Activated CD4-positive, alpha-beta T cell treated with anti-CD3 and anti-CD28 coated beads, Interleukin-2, Interleukin-6, amounts not matched to agents 100 ng/mL and 50 ng/mL, durations not matched to agents 16 hours and 8 hours (primary cell): ENCODE measurements around the gene DDX47.

Experiments used
- DNase-seq: peaks from one replicate; pipeline ENCODE4 v3.0.0-alpha.2; 2020

The DDX47 gene

DNA sequence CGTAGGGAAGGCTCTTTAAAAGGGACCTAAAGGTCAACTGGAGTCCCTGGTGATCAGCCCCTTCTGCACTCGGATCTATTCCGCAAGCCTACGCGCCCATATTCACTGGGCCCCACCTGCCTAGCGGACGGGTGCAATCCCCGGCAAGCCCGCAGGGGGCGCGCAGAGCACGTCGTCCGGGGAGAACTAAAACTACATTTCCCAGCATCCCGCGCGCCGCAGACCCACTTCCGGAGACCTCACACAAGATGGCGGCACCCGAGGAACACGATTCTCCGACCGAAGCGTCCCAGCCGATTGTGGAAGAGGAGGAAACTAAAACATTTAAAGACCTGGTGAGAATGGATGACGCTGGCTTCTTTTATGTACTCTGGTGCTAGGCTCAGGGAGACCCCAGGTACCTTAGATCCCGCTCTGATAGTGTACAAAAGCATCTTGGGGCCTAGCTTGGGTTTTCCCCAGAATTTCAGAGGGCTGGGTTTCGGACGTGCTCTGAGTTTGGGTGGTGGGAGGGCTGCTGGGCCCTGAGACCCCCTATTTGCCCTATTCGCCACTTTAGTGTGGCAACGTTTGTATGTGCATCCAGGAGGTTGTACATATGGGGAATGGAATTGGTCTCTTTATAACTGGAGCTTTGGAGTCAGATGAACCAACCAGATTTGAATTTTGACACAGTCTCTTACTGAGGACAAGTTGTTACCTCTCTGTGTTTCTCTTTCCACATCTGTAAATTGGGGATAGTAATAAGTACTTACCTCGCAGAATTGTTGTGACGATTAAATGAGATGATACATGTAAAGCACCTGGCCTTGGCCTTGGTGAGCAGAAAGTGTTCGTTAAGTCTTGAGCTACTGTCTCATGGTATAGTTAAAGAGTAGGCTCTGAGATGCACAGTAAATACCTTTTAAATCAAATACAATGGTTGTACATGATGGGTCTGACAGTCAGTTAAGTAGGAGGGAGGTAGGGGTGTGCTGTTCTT lies at the start of gene DDX47:
DDX47 (plus strand) TSS at position 227 of the 982 bp plus-strand sequence; CDS start at position 249, 22 bp downstream.
- DNase-seq, result peak; percentile 98

DNA sequence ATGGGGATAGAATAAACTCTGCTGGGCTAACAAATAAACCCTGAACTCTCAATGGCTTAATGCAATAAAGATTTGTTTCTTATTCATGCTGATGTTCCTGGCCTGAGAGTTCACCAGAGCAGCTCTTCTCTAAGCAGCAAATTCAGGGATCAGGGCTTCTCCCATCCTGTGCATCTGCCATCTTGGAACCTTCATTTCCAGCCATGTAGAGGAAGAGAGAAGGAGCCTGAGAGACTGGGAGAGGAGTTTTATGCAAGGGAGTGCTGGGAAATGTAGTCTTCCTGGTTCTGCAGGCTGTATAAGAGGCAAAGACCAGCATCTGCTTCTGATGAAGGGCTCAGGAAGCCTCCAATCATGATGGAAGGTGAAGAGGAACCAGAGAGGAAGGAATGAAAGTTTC lies 48.3 kb upstream of the DDX47 start:
- no peak for DNase-seq

DNA sequence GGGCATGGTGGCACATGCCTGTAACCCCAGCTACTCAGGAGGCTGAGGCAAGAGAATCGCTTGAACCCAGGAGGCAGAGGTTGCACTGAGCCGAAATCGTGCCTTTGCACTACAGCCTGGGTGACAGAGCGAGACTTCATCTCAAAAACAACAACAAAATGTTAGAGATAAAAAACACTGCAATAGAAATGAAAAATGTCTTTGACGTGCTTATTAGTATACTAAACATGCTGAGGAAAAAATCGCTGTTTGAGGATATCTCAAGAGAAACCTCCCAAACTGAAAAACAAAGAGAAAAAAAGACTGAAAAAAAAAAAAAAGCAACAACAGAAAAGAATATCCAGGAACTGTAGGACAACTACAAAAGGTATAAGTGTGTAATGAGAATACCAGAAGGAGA lies 42.9 kb upstream of the DDX47 start:
- no peak for DNase-seq

DNA sequence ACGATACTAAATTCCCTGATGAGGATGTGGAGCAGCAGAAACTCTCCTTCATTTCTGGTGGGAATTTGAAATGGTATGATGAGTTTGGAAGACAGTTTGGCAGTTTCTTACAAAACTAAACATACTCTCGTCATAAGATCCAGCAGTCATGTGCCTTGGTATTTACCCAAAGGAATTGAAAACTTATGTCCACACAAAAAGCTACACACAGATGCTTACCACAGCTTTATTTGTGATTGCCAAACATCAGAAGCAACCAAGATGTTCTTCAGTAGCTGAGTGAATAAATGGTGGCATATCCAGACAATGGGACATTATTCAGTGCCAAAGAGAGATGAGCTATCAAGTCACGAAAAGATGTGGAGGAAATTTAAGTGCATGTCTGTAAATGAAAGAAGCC lies 38.4 kb upstream of the DDX47 start:
- DNase-seq, result no peak

DNA sequence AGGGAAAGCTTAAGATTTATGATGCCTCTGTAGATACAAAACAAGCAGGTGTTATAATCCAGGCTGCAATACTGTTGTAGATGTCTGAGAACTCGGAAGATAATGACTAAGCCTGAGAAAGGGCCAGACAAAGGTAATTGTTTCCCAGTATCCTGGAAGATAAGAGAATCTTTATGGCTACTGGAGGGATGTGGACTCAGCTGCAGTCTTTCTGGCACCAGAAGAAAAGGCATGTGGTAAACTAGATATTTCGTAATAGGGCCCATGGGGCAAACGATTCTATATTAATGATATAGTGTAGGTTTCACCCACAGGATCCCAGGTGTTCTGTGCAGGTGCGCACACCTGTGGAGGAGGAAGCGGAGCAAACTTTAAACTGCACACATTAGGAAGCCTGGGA lies 36.9 kb upstream of the DDX47 start:
- DNase-seq, result no peak

DNA sequence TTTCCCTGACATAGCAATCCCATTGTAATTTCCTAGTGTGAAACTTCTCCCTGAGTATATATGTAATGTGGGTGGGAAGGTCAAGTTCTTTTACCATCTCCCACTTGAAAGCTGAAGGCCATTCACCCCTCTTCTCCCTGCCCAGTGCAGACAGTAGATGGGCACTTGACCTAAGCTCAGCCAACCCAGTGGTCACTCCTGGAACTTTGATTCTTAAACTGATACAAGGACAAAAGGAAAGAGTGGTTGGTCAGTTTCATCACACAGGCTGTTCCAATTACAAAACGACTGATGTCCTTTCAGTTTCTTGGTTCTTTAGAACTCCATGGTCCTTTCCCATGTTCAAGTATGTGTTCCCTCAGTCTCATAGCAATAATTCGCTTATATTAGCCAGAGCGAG lies 36.1 kb upstream of the DDX47 start:
- DNase-seq, result no peak

DNA sequence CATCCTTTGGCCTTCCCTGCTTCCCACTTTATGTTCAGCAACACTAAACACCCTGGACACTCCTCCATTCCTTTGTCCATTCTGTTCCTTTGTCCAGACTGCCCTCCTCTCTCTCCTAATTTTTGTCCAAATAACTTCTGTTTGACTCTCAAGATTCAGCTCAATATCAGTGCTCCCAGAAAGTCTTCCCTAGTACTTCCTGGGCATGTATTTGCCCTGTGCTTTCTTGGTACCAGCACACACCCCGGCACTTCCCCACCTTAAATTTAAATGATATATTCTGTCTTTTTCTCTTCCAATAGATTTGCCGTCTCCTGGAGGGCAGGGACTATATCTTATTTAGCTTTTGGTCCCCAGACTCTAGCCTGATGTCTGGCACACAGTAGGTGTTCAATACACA lies 34.1 kb upstream of the DDX47 start:
- DNase-seq, result no peak

DNA sequence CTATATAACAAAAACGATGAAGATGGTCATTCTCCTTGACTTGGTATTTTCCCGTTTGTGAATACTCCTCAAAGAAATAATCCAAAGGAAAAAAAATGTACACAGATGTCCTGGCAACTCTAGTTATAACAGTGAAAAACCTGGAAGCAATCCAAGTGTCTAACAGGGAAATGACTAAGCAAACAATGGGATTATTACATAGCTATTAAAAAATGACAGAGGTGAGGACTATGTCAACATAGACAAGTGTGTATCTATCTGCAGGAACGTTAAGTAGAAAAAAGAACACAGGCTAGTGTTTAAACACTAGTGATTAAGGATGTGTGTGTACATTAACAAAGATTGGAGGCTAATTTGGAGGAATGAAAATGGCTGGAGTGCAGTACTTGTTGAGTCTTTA lies 33.6 kb upstream of the DDX47 start:
- DNase-seq, result no peak

DNA sequence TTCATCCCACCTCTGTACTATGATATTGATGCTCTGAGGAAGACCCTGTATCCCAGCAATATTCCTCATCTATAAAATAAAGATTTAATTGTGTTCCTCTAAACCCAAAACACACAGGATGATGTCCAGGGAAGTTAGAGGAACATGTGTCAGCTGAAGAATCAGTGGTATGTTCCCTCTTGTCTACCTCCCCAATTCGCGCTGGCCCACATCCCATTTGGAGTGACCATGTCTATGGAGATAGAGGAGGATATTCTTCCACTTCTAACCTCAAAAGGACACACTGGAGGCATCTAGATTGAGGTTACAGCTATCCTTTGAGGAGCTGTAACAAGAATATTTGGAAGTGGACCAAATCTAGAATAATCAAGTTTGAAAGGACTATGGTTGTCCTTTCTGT lies 29.0 kb upstream of the DDX47 start:
- no peak for DNase-seq

DNA sequence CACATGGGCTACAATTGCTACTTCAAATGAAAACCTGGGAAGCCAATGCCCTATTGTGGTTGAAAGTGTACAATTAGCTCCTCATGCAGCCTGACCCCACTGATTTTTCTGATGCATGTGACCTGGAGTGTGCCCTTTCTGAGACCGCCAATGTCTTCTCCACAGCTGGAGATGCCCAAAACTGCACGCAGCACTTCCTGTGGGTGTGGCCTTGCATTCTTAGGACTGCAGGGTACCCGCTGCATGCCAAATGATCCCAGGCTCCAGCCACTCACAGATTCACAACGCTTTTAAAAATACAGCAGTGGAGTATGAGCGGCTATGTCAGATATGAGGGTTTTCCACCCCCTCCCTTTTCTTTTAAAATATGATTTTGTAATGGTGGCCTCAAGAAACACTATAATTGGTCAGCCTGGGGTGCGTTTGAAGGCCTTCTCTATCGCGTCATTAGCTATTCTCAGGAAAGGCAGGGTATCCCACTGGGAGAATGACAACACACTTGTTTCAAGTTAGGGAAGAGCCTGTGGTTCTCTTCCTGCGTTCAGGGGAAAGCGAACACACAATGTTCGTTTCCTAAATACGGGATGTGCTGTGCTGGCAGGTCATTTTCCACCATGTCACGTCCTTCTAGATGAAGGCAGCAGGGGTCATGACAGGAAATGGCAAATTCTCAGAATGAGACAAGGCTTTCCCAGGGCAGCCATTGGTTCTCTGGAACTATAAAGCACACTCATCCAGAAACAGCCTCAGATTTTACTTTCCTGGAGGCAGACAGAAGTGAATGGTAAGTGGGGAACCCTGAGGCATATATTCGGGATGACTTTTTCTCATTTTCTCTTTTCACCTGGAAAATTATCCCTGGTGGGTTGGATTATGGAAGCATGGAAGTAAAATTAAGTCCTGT lies 28.0 kb upstream of the DDX47 start, which contains the start of gene APOLD1:
APOLD1 (plus strand) TSS at position 749 of the 904 bp plus-strand sequence; CDS start at position 782, 33 bp downstream.
- DNase-seq, result peak; percentile 56

DNA sequence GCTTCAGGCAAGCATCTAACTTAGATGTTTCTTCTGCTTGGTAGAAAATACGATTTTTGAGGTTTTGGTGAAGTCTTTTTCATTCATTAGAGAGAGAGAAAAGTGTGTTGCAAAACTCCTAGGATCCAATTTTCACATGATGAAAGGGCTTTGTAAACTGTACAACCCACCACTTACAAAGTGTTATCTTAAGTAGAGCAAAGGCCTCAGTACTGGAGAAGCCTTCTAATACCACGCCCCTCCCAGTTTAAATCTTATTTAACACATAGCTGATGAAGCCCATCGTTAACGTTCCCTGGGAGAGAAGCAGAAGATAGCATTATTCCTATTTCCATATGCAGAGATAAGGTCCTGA lies 26.8 kb upstream of the DDX47 start:
- DNase-seq, result no peak

DNA sequence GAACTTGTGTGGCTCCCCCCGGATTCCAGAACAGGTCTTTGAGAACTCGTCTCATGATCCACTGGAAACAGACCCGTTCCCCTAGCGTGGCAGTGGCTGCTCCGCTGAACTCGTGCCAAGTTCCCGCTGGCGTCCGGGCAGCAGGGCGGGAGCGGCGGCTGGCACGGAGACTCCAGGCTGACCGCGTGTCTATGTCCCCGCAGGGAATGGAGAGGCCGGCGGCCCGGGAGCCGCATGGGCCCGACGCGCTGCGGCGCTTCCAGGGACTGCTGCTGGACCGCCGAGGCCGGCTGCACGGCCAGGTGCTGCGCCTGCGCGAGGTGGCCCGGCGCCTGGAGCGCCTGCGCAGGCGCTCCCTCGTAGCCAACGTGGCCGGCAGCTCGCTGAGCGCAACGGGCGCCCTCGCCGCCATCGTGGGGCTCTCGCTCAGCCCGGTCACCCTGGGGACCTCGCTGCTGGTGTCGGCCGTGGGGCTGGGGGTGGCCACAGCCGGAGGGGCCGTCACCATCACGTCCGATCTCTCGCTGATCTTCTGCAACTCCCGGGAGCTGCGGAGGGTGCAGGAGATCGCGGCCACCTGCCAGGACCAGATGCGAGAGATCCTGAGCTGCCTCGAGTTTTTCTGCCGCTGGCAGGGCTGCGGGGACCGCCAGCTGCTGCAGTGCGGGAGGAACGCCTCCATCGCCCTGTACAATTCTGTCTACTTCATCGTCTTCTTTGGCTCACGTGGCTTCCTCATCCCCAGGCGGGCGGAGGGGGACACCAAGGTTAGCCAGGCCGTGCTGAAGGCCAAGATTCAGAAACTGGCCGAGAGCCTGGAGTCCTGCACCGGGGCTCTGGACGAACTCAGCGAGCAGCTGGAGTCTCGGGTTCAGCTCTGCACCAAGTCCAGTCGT lies 26.2 kb upstream of the DDX47 start:
- DNase-seq, result peak; percentile 83

DNA sequence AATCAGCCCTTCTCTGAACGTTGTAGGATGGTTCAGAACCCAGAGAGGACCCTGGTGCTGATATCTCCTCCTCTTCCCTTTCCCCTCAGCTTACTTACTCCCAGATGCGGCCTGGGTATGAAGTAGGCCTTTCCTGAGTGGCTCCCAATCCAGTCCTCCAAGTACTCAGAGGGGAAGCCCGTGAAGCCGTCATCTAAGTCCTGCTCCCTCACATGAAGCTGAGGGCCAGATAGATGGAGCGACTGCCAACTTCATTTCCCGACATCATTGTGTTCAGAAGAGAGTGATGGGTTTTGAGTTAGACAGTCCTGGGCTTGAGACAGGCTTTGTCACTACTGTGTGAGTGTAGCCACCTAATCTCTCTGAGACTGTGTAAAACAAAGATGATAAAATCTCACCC lies 25.0 kb upstream of the DDX47 start:
- peak; percentile 8 for DNase-seq

DNA sequence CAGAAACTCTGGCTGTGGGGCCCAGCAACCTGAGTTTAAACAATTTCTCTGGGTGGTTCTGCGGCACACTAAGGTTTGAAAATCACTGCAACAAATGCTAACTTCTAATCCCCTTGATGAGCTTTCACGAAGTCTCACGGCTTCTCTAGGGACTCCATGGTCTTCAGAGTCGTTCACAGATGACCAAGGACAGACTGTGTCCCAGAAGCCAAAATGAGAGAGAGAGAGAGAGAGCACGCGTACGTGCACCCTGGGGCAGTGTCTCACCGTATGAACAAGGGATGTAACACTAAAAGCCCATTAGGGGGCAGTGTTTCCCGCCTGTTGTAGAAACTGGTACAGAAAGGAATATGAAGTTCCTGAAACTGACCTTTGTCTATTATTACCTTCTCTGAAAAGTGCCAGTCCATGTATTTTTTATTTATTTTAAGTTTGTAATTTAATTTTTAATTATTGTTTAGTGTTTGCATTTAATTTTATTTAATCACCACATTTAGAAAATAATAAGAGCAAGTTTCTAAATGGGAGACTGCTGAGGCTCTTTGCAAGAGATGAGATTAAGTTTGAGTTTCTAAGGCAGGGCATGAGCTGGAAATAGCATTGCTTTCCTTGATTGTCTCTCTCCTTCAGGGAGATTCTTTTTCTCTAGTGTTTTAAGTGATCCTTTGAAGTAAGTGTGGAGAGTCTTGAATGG lies 24.3 kb upstream of the DDX47 start:
- peak; percentile 84 for DNase-seq

DNA sequence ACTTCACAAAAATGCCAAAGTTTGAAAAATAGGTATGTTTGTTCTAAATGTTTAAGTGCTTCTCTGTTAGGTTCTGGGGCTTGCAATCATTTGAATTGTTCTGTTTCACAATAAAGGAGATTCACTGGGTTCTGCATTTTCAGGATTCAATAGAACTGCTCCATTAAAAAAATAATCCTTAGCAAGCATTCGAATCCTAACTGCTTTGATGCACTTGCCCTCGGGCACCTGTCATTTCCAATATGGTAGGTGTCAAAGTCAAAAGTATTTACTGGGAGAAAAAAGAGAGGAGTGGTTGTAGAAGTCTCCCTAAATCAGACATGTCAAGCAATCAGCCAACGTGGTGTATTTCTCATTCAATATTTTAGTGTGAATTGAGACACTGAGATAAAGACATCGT lies 22.2 kb upstream of the DDX47 start:
- no peak for DNase-seq

DNA sequence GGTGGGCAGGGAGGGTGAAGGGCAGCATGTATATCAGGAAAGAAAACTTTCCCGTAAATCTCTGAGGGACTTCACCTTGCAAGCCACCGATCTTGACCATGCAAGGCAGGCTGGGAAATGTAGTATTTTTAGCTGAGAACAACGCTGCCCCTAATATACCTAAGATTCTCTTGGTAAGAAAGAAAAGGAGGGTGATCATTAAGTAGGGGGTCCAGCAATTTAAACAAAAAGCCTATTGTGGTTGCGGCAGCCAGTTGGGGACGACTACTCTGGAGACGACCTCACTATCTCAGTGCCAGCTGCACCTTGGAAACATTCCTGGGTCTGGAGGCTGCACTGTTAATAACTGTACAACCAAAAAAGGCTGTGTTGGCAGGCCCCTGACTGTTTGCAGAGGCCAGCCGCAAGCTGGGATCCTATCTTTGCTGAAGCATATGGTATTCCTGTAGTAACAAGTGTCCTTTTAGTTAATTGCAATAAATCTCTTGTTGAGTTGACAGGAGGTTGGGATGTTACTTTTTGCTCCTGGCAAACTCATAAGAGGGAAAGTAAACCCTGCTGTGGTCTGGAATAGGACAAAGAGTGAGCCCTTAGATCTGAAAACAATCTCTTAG lies 21.3 kb upstream of the DDX47 start:
- DNase-seq, result no peak

DNA sequence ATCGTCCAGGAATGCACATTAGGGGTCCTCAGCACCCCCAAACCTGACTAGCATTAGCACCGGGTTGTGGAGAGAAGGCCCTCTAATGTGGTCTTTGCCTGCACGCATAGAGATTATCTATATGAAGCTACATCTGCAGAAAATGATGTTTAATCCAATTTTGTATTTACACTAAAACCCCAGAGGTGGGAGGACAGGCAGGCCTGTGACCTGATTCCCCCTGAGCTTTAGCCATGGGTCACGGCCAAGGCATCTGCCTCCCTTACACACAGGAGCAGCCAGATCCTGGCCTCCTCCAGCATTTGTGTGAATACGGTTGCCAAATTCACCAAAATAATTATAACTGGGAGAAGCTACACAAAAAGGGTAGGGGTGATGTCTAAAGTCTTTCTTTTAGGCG lies 20.7 kb upstream of the DDX47 start:
- no peak for DNase-seq

DNA sequence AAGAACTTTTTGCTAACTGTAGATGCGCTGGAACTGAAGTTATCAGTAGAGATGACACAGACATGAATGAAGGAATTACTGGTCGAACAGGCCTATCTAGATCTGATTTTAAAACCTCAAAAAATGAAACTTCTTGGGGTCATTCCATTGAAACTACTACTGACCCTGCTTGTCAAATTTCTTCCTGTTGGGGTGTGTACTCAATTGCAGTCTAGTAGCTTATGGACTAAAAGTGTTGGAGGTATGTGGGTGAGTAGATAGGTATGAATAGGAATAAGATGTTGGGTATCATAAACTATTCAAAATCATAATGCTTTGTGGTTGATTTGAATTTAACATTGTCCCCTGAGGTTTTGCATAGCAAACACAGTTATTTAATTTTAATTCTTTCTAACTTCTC lies 18.5 kb upstream of the DDX47 start:
- no peak for DNase-seq

DNA sequence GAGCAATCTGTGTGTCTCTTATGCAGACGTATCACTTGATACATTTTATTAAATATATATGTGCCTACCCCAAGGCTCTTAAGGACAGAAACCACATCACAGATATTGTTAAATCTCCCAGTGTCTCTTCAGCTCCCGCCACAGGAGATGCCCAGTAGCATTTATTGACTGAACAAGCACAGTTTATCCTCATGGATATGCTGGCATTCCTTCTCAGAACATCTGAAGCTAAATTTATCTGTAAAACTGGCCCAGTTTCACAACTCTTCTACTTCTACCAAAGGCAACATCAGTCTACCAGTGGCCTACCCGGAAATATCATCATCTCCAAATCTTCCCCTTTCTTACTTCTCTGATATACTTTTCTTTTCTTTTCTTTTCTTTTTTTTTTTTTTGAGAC lies 17.0 kb upstream of the DDX47 start:
- no peak for DNase-seq

DNA sequence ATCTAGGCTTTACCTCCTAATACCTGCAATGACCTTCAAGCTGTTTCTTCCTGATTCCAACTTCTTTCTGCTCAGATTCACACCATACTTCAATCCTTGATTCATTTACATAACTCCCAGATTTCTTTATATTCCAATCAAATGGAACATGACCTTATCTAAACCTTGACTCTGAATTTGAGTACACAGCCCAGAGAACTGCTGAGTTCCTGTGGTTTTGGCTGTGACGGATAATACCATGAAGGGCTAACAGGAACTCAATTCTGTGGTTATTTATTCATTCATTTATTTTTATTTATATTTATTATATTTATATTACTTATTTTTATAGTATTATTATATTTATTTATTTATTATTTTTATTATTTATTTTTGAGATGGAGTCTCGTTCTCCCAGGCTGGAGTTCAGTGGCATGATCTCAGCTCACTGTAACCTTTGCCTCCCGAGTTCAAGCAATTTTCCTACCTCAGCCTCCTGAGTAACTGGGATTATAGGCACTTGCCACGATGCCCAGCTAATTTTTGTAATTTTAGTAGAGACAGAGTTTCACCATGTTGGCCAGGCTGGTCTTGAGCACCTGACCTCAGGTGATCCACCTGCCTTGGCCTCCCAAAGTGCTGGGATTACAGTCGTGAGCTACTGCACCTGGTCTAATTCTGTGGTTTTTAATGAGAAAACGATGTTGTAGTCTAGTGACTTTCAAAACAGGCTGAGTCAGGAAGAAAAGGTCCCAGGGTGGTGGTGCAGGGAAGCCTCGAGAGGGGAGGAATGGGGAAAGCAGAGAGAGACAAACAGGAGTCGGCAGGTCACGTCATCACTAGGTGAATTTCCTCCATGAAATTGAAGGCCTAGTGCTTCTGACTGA lies 16.0 kb upstream of the DDX47 start:
- DNase-seq, result no peak

DNA sequence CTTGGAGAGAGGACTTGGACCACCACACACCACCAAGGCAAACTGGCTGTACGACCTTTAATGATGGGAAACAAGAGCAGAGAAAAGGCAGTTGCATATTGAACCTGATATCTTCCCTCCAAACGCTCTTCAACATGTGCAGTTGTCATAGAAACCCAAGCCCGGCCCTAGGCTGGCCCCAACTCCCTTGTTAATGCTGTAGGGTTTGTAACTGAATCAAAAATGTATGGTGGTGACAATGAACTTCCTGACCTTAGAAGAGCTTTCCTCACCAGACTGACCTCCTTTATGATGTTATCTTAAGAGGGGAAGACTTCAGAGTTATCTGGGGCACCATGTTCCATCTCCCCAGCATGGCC lies 15.4 kb upstream of the DDX47 start:
- DNase-seq, result no peak
